HEK293 (cell line): Measurements from ENCODE around the gene CDC73.
A peak's percentile ranks its signal among the peaks of the same experiment; 100 is the strongest.

Experiments used
- CTCF ChIA-PET: fragments of 350-600 bp; formaldehyde crosslinking; extraction: SDS; loops from one replicate; lab custom pipeline; 2021; ENCODE audit warnings: antibody characterized with exemption; lab: Yijun Ruan, JAX
- POLR2A ChIA-PET: fragments of 300-600 bp; formaldehyde crosslinking; extraction: SDS; loops from one replicate; lab custom pipeline; 2020; ENCODE audit warnings: antibody characterized with exemption, inconsistent platforms; lab: Yijun Ruan, JAX
- H3K27ac ChIP-seq: fragments of 200-500 bp; sonication (Bioruptor generic); 2 replicates; pipeline ENCODE4 v1.5.1; 2014; ENCODE audit warnings: low read depth, low read length, control low read depth, inconsistent platforms; ENCODE audit errors: extremely low read depth
- H3K36me3 ChIP-seq, 2 experiments: fragments of 200-500 bp in 1 of 2; sonication (Bioruptor generic) in 1 of 2; 1 replicate in 1 of 2; 2 replicates in 1 of 2; pipeline ENCODE4 v1.5.1; 2014 to 2017; ENCODE audit warnings: inconsistent platforms in 2 of 2, low read length in 2 of 2; ENCODE audit not compliant: control insufficient read depth in 2 of 2, insufficient read depth in 1 of 2
- H3K4me1 ChIP-seq: fragments of 200-500 bp; sonication (Bioruptor generic); 2 replicates; pipeline ENCODE4 v1.5.1; 2014; ENCODE audit warnings: mild to moderate bottlenecking, low read length, inconsistent platforms; ENCODE audit not compliant: control insufficient read depth, insufficient read depth
- H3K4me3 ChIP-seq: 2 replicates; pipeline ENCODE4 v1.5.1; 2011; ENCODE audit warnings: low read depth, mild to moderate bottlenecking, control low read depth, low read length, moderate library complexity
- H3K9me3 ChIP-seq: fragments of 200-500 bp; sonication (Bioruptor generic); 2 replicates; pipeline ENCODE4 v1.5.1; 2014; ENCODE audit warnings: low read depth, low read length, inconsistent platforms; ENCODE audit not compliant: control insufficient read depth, insufficient read depth
- ATF2 ChIP-seq: fragments of 450-650 bp; formaldehyde crosslinking; IDR thresholded peaks from 2 replicates; pipeline ENCODE4 v1.5.1; 2016; ENCODE audit warnings: missing biosample characterization, missing genetic modification characterization, low read depth
- EGR2 ChIP-seq: fragments of 450-650 bp; formaldehyde crosslinking; IDR thresholded peaks from 2 replicates; pipeline ENCODE4 v1.5.1; 2016; ENCODE audit warnings: low read depth, missing biosample characterization, missing genetic modification characterization
- IKZF3 ChIP-seq: fragments of 450-650 bp; IDR thresholded peaks from 2 replicates; pipeline ENCODE4 v1.5.0; 2018; ENCODE audit warnings: missing biosample characterization, mild to moderate bottlenecking, missing genetic modification characterization, moderate library complexity
- PRDM1 ChIP-seq: fragments of 450-650 bp; formaldehyde crosslinking; IDR thresholded peaks from 2 replicates; pipeline ENCODE4; 2016; ENCODE audit warnings: missing biosample characterization, missing genetic modification characterization
- TRIM28 ChIP-seq: IDR thresholded peaks from 2 replicates; pipeline ENCODE4 v1.6.1; 2011; ENCODE audit warnings: low read length, control low read depth, borderline replicate concordance
- ZBTB17 ChIP-seq: fragments of 450-650 bp; formaldehyde crosslinking; IDR thresholded peaks from 2 replicates; pipeline ENCODE4 v1.5.1; 2016; ENCODE audit warnings: missing biosample characterization, missing genetic modification characterization
- ZBTB44 ChIP-seq: fragments of 450-650 bp; IDR thresholded peaks from 2 replicates; pipeline ENCODE4 v1.5.1; 2018; ENCODE audit warnings: missing biosample characterization, mild to moderate bottlenecking, missing genetic modification characterization
- ZNF121 ChIP-seq: fragments of 450-650 bp; formaldehyde crosslinking; IDR thresholded peaks from 2 replicates; pipeline ENCODE4 v1.5.1; 2016; ENCODE audit warnings: missing biosample characterization, missing genetic modification characterization
- ZNF24 ChIP-seq: fragments of 450-650 bp; formaldehyde crosslinking; IDR thresholded peaks from 2 replicates; pipeline ENCODE4 v1.5.1; 2016; ENCODE audit warnings: missing biosample characterization, missing genetic modification characterization
- ZNF280D ChIP-seq: fragments of 450-650 bp; formaldehyde crosslinking; IDR thresholded peaks from 2 replicates; pipeline ENCODE4 v1.5.1; 2016; ENCODE audit warnings: missing biosample characterization, missing genetic modification characterization
- ZNF292 ChIP-seq: fragments of 450-650 bp; formaldehyde crosslinking; IDR thresholded peaks from 2 replicates; pipeline ENCODE4 v1.5.1; 2016; ENCODE audit warnings: low read depth, missing biosample characterization, missing genetic modification characterization, borderline replicate concordance
- ZNF324 ChIP-seq: fragments of 450-650 bp; formaldehyde crosslinking; IDR thresholded peaks from 2 replicates; pipeline ENCODE4 v1.5.1; 2016; ENCODE audit warnings: missing biosample characterization, missing genetic modification characterization
- ZNF335 ChIP-seq: fragments of 450-650 bp; formaldehyde crosslinking; conservative IDR thresholded peaks from 2 replicates; pipeline ENCODE4 v1.5.1; 2016; ENCODE audit warnings: missing biosample characterization, missing genetic modification characterization
- ZNF362 ChIP-seq: fragments of 450-650 bp; formaldehyde crosslinking; IDR thresholded peaks from 2 replicates; pipeline ENCODE4 v1.5.1; 2016; ENCODE audit warnings: missing biosample characterization, missing genetic modification characterization
- ZNF555 ChIP-seq: fragments of 450-650 bp; formaldehyde crosslinking; conservative IDR thresholded peaks from 2 replicates; pipeline ENCODE4 v1.5.1; 2017; ENCODE audit warnings: missing biosample characterization, mild to moderate bottlenecking, missing genetic modification characterization, inconsistent platforms
- ZNF561 ChIP-seq: fragments of 450-650 bp; IDR thresholded peaks from 2 replicates; pipeline ENCODE4 v1.5.1; 2018; ENCODE audit warnings: missing biosample characterization, missing genetic modification characterization, borderline replicate concordance
- ZNF600 ChIP-seq: fragments of 450-650 bp; formaldehyde crosslinking; IDR thresholded peaks from 2 replicates; pipeline ENCODE4 v1.5.1; 2016; ENCODE audit warnings: missing biosample characterization, missing genetic modification characterization
- ZNF623 ChIP-seq: fragments of 450-650 bp; formaldehyde crosslinking; IDR thresholded peaks from 2 replicates; pipeline ENCODE4 v1.5.1; 2016; ENCODE audit warnings: missing biosample characterization, missing genetic modification characterization
- ZNF626 ChIP-seq: fragments of 450-650 bp; sonication (Bioruptor Pico); formaldehyde crosslinking; IDR thresholded peaks from 2 replicates; pipeline ENCODE4 v1.5.1; 2018; ENCODE audit warnings: missing biosample characterization, missing genetic modification characterization, inconsistent platforms
- ZNF629 ChIP-seq: fragments of 450-650 bp; formaldehyde crosslinking; IDR thresholded peaks from 2 replicates; pipeline ENCODE4 v1.5.1; 2017; ENCODE audit warnings: missing biosample characterization, missing genetic modification characterization
- ZNF670 ChIP-seq: fragments of 450-650 bp; formaldehyde crosslinking; IDR thresholded peaks from 2 replicates; pipeline ENCODE4 v1.5.1; 2016; ENCODE audit warnings: missing biosample characterization, missing genetic modification characterization, low read depth
- ZNF692 ChIP-seq: fragments of 450-650 bp; formaldehyde crosslinking; IDR thresholded peaks from 2 replicates; pipeline ENCODE4 v1.5.1; 2016; ENCODE audit warnings: missing biosample characterization, missing genetic modification characterization

The CDC73 gene

GRCh38 chr1:193110864-193111263 lies 11.0 kb upstream of the CDC73 start:
- CTCF ChIA-PET, result no interaction called here
- no peak overlapping the region for H3K27ac ChIP-seq
- no peaks in the 10 kb centered on the region for H3K9me3 ChIP-seq
- H3K4me3 ChIP-seq, result no peak overlapping the region
- TF ChIP-seq TRIM28 (no peak), EGR2 (tag by site-specific recombination) (no peak)
- TF ChIP-seq, all 188 proteins: peak for 0
- POLR2A ChIA-PET, result no interaction called here
- Histone ChIP-seq H3K36me3 (no peaks in the 10 kb centered on the region), H3K4me1 (peaks cover 3% of the 10 kb centered on the region; the same call in 1 of the 2 replicates)

- POLR2A ChIA-PET, result interaction anchor here (0.9 to 1.6 kb wide), 2 partner anchors 10 to 53 kb away, joined by 4 to 6 read pairs; partner anchors contain the start of genes CDC73, RO60 and UCHL5
- H3K9me3 ChIP-seq, result no peaks in the 10 kb centered on the region
- H3K27ac ChIP-seq, result no peak overlapping the region
- peak; percentile 17; the same call in 1 of the 2 replicates for TF ChIP-seq IKZF3 (tag by site-specific recombination)
- TF ChIP-seq ZNF692 (tag by site-specific recombination), result 0 out of 2 replicates have a peak, but pooled peaks have one; percentile 20
- TF ChIP-seq ZBTB17 (tag by site-specific recombination), result peak; percentile 58
- TF ChIP-seq ZNF335 (tag by site-specific recombination), result peak; percentile 20; the same call in 1 of the 2 replicates
- peak; percentile 58 for TF ChIP-seq PRDM1
- TF ChIP-seq ZNF292 (tag by site-specific recombination), result no peak
- no peak for TF ChIP-seq ZNF623
- TF ChIP-seq ZNF121 (tag by site-specific recombination), result no peak
- peak; percentile 81; the same call in 1 of the 2 replicates for TF ChIP-seq ATF2 (tag by site-specific recombination)
- TF ChIP-seq ZNF324 (tag by site-specific recombination), result 0 out of 2 replicates have a peak, but pooled peaks have one; percentile 46
- TF ChIP-seq ZNF280D (tag by site-specific recombination), result no peak
- TF ChIP-seq ZBTB44 (tag by site-specific recombination), result peak; percentile 60
- TF ChIP-seq ZNF362, result peak; percentile 53; the same call in 1 of the 2 replicates
- no peak for TF ChIP-seq ZNF555
- TF ChIP-seq ZNF600 (tag by site-specific recombination), result peak; percentile 17; the same call in 1 of the 2 replicates
- no peak for TF ChIP-seq ZNF626
- TF ChIP-seq ZNF629 (tag by site-specific recombination), result 0 out of 2 replicates have a peak, but pooled peaks have one; percentile 19
- TF ChIP-seq ZNF24, result no peak
- no peak for TF ChIP-seq ZNF670 (tag by site-specific recombination)
- TF ChIP-seq ZNF561, result no peak
- TF ChIP-seq, all 188 proteins: peak for 11
- H3K36me3 ChIP-seq, result no peaks in the 10 kb centered on the region
- no peak overlapping the region for H3K4me3 ChIP-seq
- peaks cover 3% of the 10 kb centered on the region; the same call in 1 of the 2 replicates for H3K4me1 ChIP-seq
- CTCF ChIA-PET, result interaction anchor here (0.9 kb wide), 1 partner anchor 9 kb away, joined by 3 read pairs; no protein-coding TSS in a partner anchor
These were observed 10.2 kb upstream of the CDC73 start for GRCh38 chr1:193111641-193112090.
